HepG2 (cell line): Measurements from ENCODE around the gene HYAL2. TPM values are rescaled to one million over a fixed set of nuclear protein-coding genes. Genes with fewer than 3 reads are reported as not detected.

Source experiments
- ATAC-seq: fragments of 200-7000 bp; cut with Tn5 transposase; 3 replicates; pipeline ENCODE4 v1.9.1; 2020; ENCODE audit warnings: mild to moderate bottlenecking, moderate library complexity
- BruUV-seq: library from RNA; stranded (reverse); fragments of 400-500 nt; replicated peaks from 2 replicates; lab custom pipeline; 2021; lab: Mats Ljungman, UMichigan
- CTCF ChIA-PET: fragments of 300-600 bp; formaldehyde crosslinking; extraction: SDS; loops from one replicate; lab custom pipeline; 2021; ENCODE audit warnings: low total read pairs, inconsistent platforms, low intra/inter-chr PET ratio; lab: Yijun Ruan, JAX
- POLR2A ChIA-PET: fragments of 350-600 bp; sonication (Branson Sonifier 250); formaldehyde crosslinking; loops from one replicate; lab custom pipeline; 2020; ENCODE audit warnings: antibody characterized with exemption, inconsistent platforms; lab: Yijun Ruan, JAX
- DNase-seq: peaks from one replicate; pipeline ENCODE4 v3.0.0-alpha.2; 2015; ENCODE audit warnings: low spot score
- FAIRE-seq: peaks from 3 replicates; lab custom pipeline; 2011; peaks lifted over from hg19 to GRCh38; lab: Jason Lieb, UNC
- H2AFZ ChIP-seq: one replicate; pipeline ENCODE4 v1.6.1; 2011; ENCODE audit warnings: low read length, inconsistent platforms
- H3K27ac ChIP-seq: fragments of 300-600 bp; 3 replicates; pipeline ENCODE4 v1.8.0; 2011; ENCODE audit warnings: mixed run types, mild to moderate bottlenecking, mixed read lengths, low read length, inconsistent platforms; ENCODE audit not compliant: insufficient read depth; ENCODE audit errors: extremely low read length
- H3K27me3 ChIP-seq, 2 experiments: fragments of 200-600 bp in 1 of 2; 2 replicates in 1 of 2; 3 replicates in 1 of 2; pipeline versions ENCODE4 v1.6.0 to v1.8.0; 2011; ENCODE audit warnings: low read length in 2 of 2, mild to moderate bottlenecking in 2 of 2, moderate library complexity in 2 of 2, inconsistent platforms in 1 of 2; ENCODE audit not compliant: insufficient read depth in 2 of 2, control insufficient read depth in 1 of 2
- H3K36me3 ChIP-seq, 2 experiments: fragments of 200-600 bp in 1 of 2; replicated peaks in 1 of 2; 2 replicates in 1 of 2; 3 replicates in 1 of 2; pipeline versions ENCODE4 v1.5.1 to v1.8.0; 2011; ENCODE audit warnings: low read length in 2 of 2, inconsistent platforms in 1 of 2; ENCODE audit not compliant: insufficient read depth in 2 of 2, control insufficient read depth in 1 of 2
- H3K4me1 ChIP-seq: 2 replicates; pipeline ENCODE4 v1.5.1; 2012; ENCODE audit warnings: low read length, inconsistent platforms; ENCODE audit not compliant: insufficient read depth
- H3K4me2 ChIP-seq: 2 replicates; pipeline ENCODE4 v1.6.0; 2011; ENCODE audit warnings: low read depth, low read length, inconsistent platforms
- H3K4me3 ChIP-seq, 3 experiments: fragments of 200-600 bp in 1 of 3; sonication (generic), shearing (Covaris generic) in 1 of 3; replicated peaks in 1 of 3; 2 replicates each; pipeline ENCODE4 v1.5.1; 2011 to 2016; ENCODE audit warnings: low read length in 3 of 3, inconsistent platforms in 2 of 3, low read depth in 2 of 3, mild to moderate bottlenecking in 2 of 3, control low read depth in 1 of 3, mixed read lengths in 1 of 3; ENCODE audit not compliant: insufficient read depth in 1 of 3
- H3K79me2 ChIP-seq: one replicate; pipeline ENCODE4 v1.6.1; 2011; ENCODE audit warnings: low read length, inconsistent platforms; ENCODE audit not compliant: insufficient read depth
- H3K9ac ChIP-seq: 2 replicates; pipeline ENCODE4 v1.6.0; 2011; ENCODE audit warnings: mild to moderate bottlenecking, low read depth, low read length, inconsistent platforms; ENCODE audit not compliant: insufficient read depth
- H3K9me3 ChIP-seq: 2 replicates; pipeline ENCODE4 v1.5.1; 2012; ENCODE audit warnings: mild to moderate bottlenecking, low read length
- H4K20me1 ChIP-seq: 2 replicates; pipeline ENCODE4 v1.6.0; 2011; ENCODE audit warnings: inconsistent platforms, mild to moderate bottlenecking, low read length, moderate library complexity; ENCODE audit not compliant: insufficient read depth
- RBFOX2 ChIP-seq: fragments of 200-400 bp; formaldehyde crosslinking; IDR thresholded peaks from 2 replicates; pipeline ENCODE4 v1.6.1; 2017; ENCODE audit warnings: low read depth, mild to moderate bottlenecking, low read length
- WGBS: methylation state at CpG from one replicate; pipeline ENCODE4 v1.1.6; 2017; ENCODE audit warnings: low lambda C conversion rate; 5-methylcytosine and 5-hydroxymethylcytosine counted together
- in situ Hi-C: cut with HindIII; loops from 2 replicates; pipeline ENCODE4 v1.10.0; 2017; ENCODE audit warnings: low pct_unique_long_range_greater_than_20kb; ENCODE audit not compliant: extremely low pct_ligation_motif_present
- intact Hi-C: fragments of 100-400 bp; cut with micrococcal nuclease; formaldehyde crosslinking; loops from one replicate; pipeline ENCODE4 v1.10.0; 2022; ENCODE audit not compliant: unreplicated experiment
- polyA plus RNA-seq, 8 experiments: library from polyadenylated mRNA; depleted of rRNA in 3 of 8; stranded (reverse) in 7 of 8; unstranded in 1 of 8; fragments of >200 nt; fragmentation: Illumina TruSeq in 4 of 8; extraction: Trizol in 4 of 8; gene quantifications; 2 replicates each; pipeline versions ENCODE4 v1.2.1 to v1.2.3, GENCODE V29; 2011 to 2016; ENCODE audit warnings: low read depth in 4 of 8, missing spikeins in 1 of 8, mixed read lengths in 1 of 8; ENCODE audit not compliant: insufficient read depth in 1 of 8
- total RNA-seq, 5 experiments: library from RNA; depleted of rRNA; stranded (reverse); fragments of >200 nt; fragmentation: Illumina TruSeq; extraction: Trizol; gene quantifications; 2 replicates each; pipeline ENCODE4 v1.2.3, GENCODE V29; 2016; ENCODE audit warnings: low read depth in 1 of 5
- TF ChIP-seq, protein P1 (sequence below): sonication (generic); formaldehyde crosslinking; IDR thresholded peaks from 2 replicates; pipeline ENCODE4 v1.5.1; 2020; ENCODE audit warnings: mild to moderate bottlenecking, missing genetic modification reagents, moderate library complexity

HYAL2 gene
- total and polyA plus RNA-seq, 2 of the 13 experiments (the other 11 are each of a cell fraction or from before 2014, with no cell fraction given): 76.2 to 102 TPM

DNA sequence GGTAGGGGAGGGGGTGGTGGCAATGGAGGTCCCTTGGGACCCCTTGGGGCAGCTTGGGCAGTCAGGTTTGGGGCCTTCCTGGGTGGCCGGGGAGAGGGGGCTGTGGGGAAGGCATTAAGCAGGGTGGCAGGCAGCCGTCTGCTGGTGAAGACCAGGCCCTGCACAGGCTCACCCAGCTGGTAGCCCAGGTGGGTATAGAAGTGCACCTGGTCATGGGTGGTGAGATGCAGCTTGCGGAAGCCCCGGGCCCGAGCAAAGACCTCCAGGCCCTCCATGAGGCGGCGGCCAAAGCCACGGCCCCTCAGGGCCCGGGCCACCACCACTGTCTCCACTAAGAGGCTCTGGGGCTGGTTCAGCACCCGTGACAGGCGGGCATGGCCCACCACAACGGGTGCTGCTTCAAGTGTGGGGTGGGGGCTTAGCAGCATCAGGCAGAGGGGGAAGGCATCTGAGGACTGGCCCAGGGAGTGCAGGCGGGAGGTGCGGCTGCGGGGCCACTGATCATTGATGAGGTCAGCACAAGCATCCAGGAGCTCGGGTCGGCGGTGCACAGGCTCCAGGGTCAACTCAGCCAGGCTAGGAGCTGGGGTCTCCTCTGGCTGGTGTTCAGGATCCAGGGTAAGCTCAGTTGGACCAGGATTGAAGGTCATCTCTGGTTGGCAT, 25.7 kb downstream of the HYAL2 start:
- Histone ChIP-seq H3K36me3 (peaks cover 1 to 3% of the 10 kb centered on the region in 2 experiments; a peak in 2 of 5 replicates), H3K9me3 (no peaks in the 10 kb centered on the region), H4K20me1 (0 out of 2 replicates have a peak, but pooled peaks cover under 1% of the 10 kb centered on the region), H3K4me2 (no peak overlapping the region), H2AFZ (no peak overlapping the region), H3K79me2 (peaks cover 22% of the 10 kb centered on the region), H3K27me3 (no peaks in the 10 kb centered on the region; a peak in 1 of 5 replicates), H3K4me3 (no peak overlapping the region), H3K27ac (peak overlapping the region; percentile 10), H3K4me1 (peaks cover 54% of the 10 kb centered on the region), H3K9ac (no peak overlapping the region)
- FAIRE-seq (no peak), ATAC-seq (no peak), DNase-seq (no peak)
- intact Hi-C loops (no loop called here), in situ Hi-C loops (no loop called here)
- TF ChIP-seq, protein P1, sequence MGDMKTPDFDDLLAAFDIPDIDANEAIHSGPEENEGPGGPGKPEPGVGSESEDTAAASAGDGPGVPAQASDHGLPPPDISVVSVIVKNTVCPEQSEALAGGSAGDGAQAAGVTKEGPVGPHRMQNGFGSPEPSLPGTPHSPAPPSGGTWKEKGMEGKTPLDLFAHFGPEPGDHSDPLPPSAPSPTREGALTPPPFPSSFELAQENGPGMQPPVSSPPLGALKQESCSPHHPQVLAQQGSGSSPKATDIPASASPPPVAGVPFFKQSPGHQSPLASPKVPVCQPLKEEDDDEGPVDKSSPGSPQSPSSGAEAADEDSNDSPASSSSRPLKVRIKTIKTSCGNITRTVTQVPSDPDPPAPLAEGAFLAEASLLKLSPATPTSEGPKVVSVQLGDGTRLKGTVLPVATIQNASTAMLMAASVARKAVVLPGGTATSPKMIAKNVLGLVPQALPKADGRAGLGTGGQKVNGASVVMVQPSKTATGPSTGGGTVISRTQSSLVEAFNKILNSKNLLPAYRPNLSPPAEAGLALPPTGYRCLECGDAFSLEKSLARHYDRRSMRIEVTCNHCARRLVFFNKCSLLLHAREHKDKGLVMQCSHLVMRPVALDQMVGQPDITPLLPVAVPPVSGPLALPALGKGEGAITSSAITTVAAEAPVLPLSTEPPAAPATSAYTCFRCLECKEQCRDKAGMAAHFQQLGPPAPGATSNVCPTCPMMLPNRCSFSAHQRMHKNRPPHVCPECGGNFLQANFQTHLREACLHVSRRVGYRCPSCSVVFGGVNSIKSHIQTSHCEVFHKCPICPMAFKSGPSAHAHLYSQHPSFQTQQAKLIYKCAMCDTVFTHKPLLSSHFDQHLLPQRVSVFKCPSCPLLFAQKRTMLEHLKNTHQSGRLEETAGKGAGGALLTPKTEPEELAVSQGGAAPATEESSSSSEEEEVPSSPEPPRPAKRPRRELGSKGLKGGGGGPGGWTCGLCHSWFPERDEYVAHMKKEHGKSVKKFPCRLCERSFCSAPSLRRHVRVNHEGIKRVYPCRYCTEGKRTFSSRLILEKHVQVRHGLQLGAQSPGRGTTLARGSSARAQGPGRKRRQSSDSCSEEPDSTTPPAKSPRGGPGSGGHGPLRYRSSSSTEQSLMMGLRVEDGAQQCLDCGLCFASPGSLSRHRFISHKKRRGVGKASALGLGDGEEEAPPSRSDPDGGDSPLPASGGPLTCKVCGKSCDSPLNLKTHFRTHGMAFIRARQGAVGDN (CRISPR knock-in tag): no peak
- 0 out of 2 replicates have a peak, but pooled peaks have one; percentile 17 for TF ChIP-seq RBFOX2
- ChIA-PET POLR2A (interaction anchor here (0.9 to 7.9 kb wide), 3 partner anchors 9 to 101 kb away, joined by 3 to 222 read pairs (median 5); partner anchors contain the start of gene HYAL2), CTCF (no interaction called here)
- no TSS peak for BruUV-seq
- 91% methylated on average over 11 of the region's 18 CpGs for WGBS
